DND-41 (cell line): ENCODE measurements around the gene PTPRCAP.

Source experiments
- ATAC-seq: fragments of 200-7000 bp; cut with Tn5 transposase; 3 replicates; pipeline ENCODE4 v1.9.1; 2021; ENCODE audit warnings: low read depth; ENCODE audit not compliant: insufficient read depth
- DNase-seq: peaks from one replicate; pipeline ENCODE4 v3.0.0-alpha.2; 2020
- H2AFZ ChIP-seq: 2 replicates; pipeline ENCODE4 v1.6.0; 2012; ENCODE audit warnings: low read depth, low read length
- H3K27ac ChIP-seq: 2 replicates; pipeline ENCODE4 v1.5.1; 2012; ENCODE audit warnings: low read length, inconsistent platforms
- H3K27me3 ChIP-seq: fragments of 200-600 bp; sonication (generic); 2 replicates; pipeline ENCODE4 v1.6.0; 2012; ENCODE audit warnings: low read length, mild to moderate bottlenecking, inconsistent platforms; ENCODE audit not compliant: insufficient read depth, poor library complexity
- H3K36me3 ChIP-seq: 2 replicates; pipeline ENCODE4 v1.5.1; 2012; ENCODE audit warnings: low read length, inconsistent platforms; ENCODE audit not compliant: insufficient read depth
- H3K4me1 ChIP-seq: 2 replicates; pipeline ENCODE4 v1.5.1; 2012; ENCODE audit warnings: mild to moderate bottlenecking, low read length; ENCODE audit not compliant: insufficient read depth
- H3K4me2 ChIP-seq: 2 replicates; pipeline ENCODE4 v1.6.0; 2012; ENCODE audit warnings: mild to moderate bottlenecking, moderate library complexity, low read length, inconsistent platforms; ENCODE audit not compliant: insufficient read depth
- H3K4me3 ChIP-seq, 2 experiments: fragments of 200-600 bp in 1 of 2; shearing (Covaris generic) in 1 of 2; 2 replicates each; pipeline ENCODE4 v1.5.1; 2012 to 2016; ENCODE audit warnings: inconsistent platforms in 2 of 2, low read length in 2 of 2, mild to moderate bottlenecking in 2 of 2, low read depth in 1 of 2, moderate library complexity in 1 of 2
- H3K79me2 ChIP-seq: 2 replicates; pipeline ENCODE4 v1.6.0; 2012; ENCODE audit warnings: low read length, inconsistent platforms; ENCODE audit not compliant: insufficient read depth
- H3K9ac ChIP-seq: 2 replicates; pipeline ENCODE4 v1.6.0; 2012; ENCODE audit warnings: low read depth, mild to moderate bottlenecking, inconsistent platforms, low read length, moderate library complexity
- H3K9me3 ChIP-seq: 2 replicates; pipeline ENCODE4 v1.5.1; 2012; ENCODE audit warnings: low read length, moderate library complexity, mild to moderate bottlenecking, inconsistent platforms; ENCODE audit not compliant: insufficient read depth, severe bottlenecking
- H4K20me1 ChIP-seq: 2 replicates; pipeline ENCODE4 v1.6.0; 2012; ENCODE audit warnings: low read length; ENCODE audit not compliant: insufficient read depth
- CTCF ChIP-seq: IDR thresholded peaks from 2 replicates; pipeline ENCODE4 v1.5.1; 2012; ENCODE audit warnings: borderline replicate concordance, low read length, moderate library complexity, mild to moderate bottlenecking; ENCODE audit not compliant: poor library complexity, severe bottlenecking; ENCODE audit errors: extremely low read depth
- EZH2 ChIP-seq: IDR thresholded peaks from 3 replicates; pipeline ENCODE4 v1.6.1; 2012; ENCODE audit warnings: borderline replicate concordance, low read depth, mild to moderate bottlenecking, moderate library complexity, low read length, inconsistent platforms; ENCODE audit not compliant: severe bottlenecking

The PTPRCAP gene

GRCh38 chr11:67419325-67420049, 18.0 kb downstream of the PTPRCAP start:
- H3K9me3 ChIP-seq: no peaks in the 10 kb centered on the region
- DNase-seq: no peak
- H3K27me3 ChIP-seq: no peaks in the 10 kb centered on the region
- H2AFZ ChIP-seq: no peak overlapping the region
- peaks cover 37% of the 10 kb centered on the region for H3K79me2 ChIP-seq
- peak overlapping the region; percentile 93 for H3K27ac ChIP-seq
- peak overlapping the region in 1 of 2 experiments; percentile 66; a peak in 2 of 4 replicates for H3K4me3 ChIP-seq
- peak overlapping the region; percentile 95 for H3K4me2 ChIP-seq
- TF ChIP-seq EZH2 (no peak), CTCF (no peak)
- no peak for ATAC-seq
- H3K9ac ChIP-seq: peak overlapping the region; percentile 91
- H3K36me3 ChIP-seq: peaks cover 6% of the 10 kb centered on the region; the same call in 1 of the 2 replicates
- H3K4me1 ChIP-seq: peaks cover 54% of the 10 kb centered on the region
- no peaks in the 10 kb centered on the region for H4K20me1 ChIP-seq

- no peaks in the 10 kb centered on the region for H3K27me3 ChIP-seq
- H4K20me1 ChIP-seq: no peaks in the 10 kb centered on the region
- peak overlapping the region; percentile 91 for H3K9ac ChIP-seq
- H3K79me2 ChIP-seq: peaks cover 37% of the 10 kb centered on the region
- H3K9me3 ChIP-seq: no peaks in the 10 kb centered on the region
- H3K27ac ChIP-seq: peak overlapping the region; percentile 93
- DNase-seq (no peak), ATAC-seq (no peak)
- H3K4me1 ChIP-seq: peaks cover 54% of the 10 kb centered on the region
- TF ChIP-seq CTCF: no peak
- TF ChIP-seq EZH2: no peak
- no peak overlapping the region for H2AFZ ChIP-seq
- peaks cover 6% of the 10 kb centered on the region; the same call in 1 of the 2 replicates for H3K36me3 ChIP-seq
- peak overlapping the region; percentile 95 for H3K4me2 ChIP-seq
- H3K4me3 ChIP-seq: peak overlapping the region in 1 of 2 experiments; percentile 66; a peak in 1 of 4 replicates
Observed at GRCh38 chr11:67418476-67419281, 18.8 kb downstream of the PTPRCAP start.

- H3K9ac ChIP-seq: peak overlapping the region; percentile 91
- ATAC-seq (no peak), DNase-seq (no peak)
- no peaks in the 10 kb centered on the region for H3K9me3 ChIP-seq
- peaks cover 6% of the 10 kb centered on the region; the same call in 1 of the 2 replicates for H3K36me3 ChIP-seq
- no peaks in the 10 kb centered on the region for H3K27me3 ChIP-seq
- TF ChIP-seq CTCF (no peak), EZH2 (no peak)
- H3K27ac ChIP-seq: peak overlapping the region; percentile 93
- peak overlapping the region; percentile 21; the same call in 1 of the 2 replicates for H2AFZ ChIP-seq
- peak overlapping the region; percentile 95 for H3K4me2 ChIP-seq
- H3K4me1 ChIP-seq: peaks cover 65% of the 10 kb centered on the region
- H4K20me1 ChIP-seq: no peaks in the 10 kb centered on the region
- peaks cover 37% of the 10 kb centered on the region for H3K79me2 ChIP-seq
- peak overlapping the region in 1 of 2 experiments; percentile 44; a peak in 2 of 4 replicates for H3K4me3 ChIP-seq
Observed at GRCh38 chr11:67417425-67417824, 20.1 kb downstream of the PTPRCAP start.
